Panc1 (cell line): ENCODE measurements around the gene DHRS12.

Source experiments
- CTCF ChIP-seq: fragments of 450-650 bp; IDR thresholded peaks from 2 replicates; pipeline ENCODE4 v1.5.1; 2017; ENCODE audit warnings: mild to moderate bottlenecking
- POLR2AphosphoS5 ChIP-seq: IDR thresholded peaks from 2 replicates; pipeline ENCODE4 v1.6.1; 2012; ENCODE audit warnings: mild to moderate bottlenecking, low read depth, low read length, moderate library complexity
- SIN3A ChIP-seq: IDR thresholded peaks from 2 replicates; pipeline ENCODE4 v1.6.1; 2012; ENCODE audit warnings: low read depth, mild to moderate bottlenecking, low read length, moderate library complexity, borderline replicate concordance; ENCODE audit not compliant: insufficient read depth
- TCF7L2 ChIP-seq: IDR thresholded peaks from 2 replicates; pipeline ENCODE4 v1.6.1; 2011; ENCODE audit warnings: mild to moderate bottlenecking, low read depth, low read length, inconsistent platforms

- TF ChIP-seq CTCF (no peak), POLR2AphosphoS5 (no peak), SIN3A (no peak), TCF7L2 (no peak)
Measured at GRCh38 chr13:51742031-51742430, 61.9 kb downstream of the DHRS12 start.
